IPS-11a (cell line): ENCODE data around the gene SRCIN1.

ENCODE experiments used
- H3K4me3 ChIP-seq: one replicate; pipeline ENCODE4 v1.5.1; 2013; ENCODE audit warnings: low read depth, low read length, control low read depth

The SRCIN1 gene

GRCh38 chr17:38617967-38618760, 12.4 kb upstream of the SRCIN1 start:
- H3K4me3 ChIP-seq: no peak overlapping the region

- H3K4me3 ChIP-seq: no peak overlapping the region
Measured at GRCh38 chr17:38617074-38617860, 11.5 kb upstream of the SRCIN1 start.

GRCh38 chr17:38616361-38616760, 10.6 kb upstream of the SRCIN1 start:
- no peak overlapping the region for H3K4me3 ChIP-seq

- no peak overlapping the region for H3K4me3 ChIP-seq
Measured at GRCh38 chr17:38613981-38614779, 8.4 kb upstream of the SRCIN1 start.

GRCh38 chr17:38613525-38613980, 7.8 kb upstream of the SRCIN1 start:
- H3K4me3 ChIP-seq: no peak overlapping the region

GRCh38 chr17:38611872-38612376, 6.2 kb upstream of the SRCIN1 start:
- H3K4me3 ChIP-seq: no peak overlapping the region

GRCh38 chr17:38611070-38611786, 5.5 kb upstream of the SRCIN1 start:
- no peak overlapping the region for H3K4me3 ChIP-seq

GRCh38 chr17:38609280-38610031, 3.7 kb upstream of the SRCIN1 start:
- no peak overlapping the region for H3K4me3 ChIP-seq

GRCh38 chr17:38608648-38609047, 2.9 kb upstream of the SRCIN1 start:
- H3K4me3 ChIP-seq: no peak overlapping the region

- H3K4me3 ChIP-seq: peak overlapping the region; percentile 47
Measured at GRCh38 chr17:38606646-38607611, 1.2 kb upstream of the SRCIN1 start.

- peak overlapping the region; percentile 27 for H3K4me3 ChIP-seq
Measured at GRCh38 chr17:38605411-38605840, 326 bp downstream of the SRCIN1 start.

- peak overlapping the region; percentile 27 for H3K4me3 ChIP-seq
Measured at GRCh38 chr17:38604479-38605403, 1.0 kb downstream of the SRCIN1 start.

GRCh38 chr17:38603786-38604478, 1.8 kb downstream of the SRCIN1 start:
- no peak overlapping the region for H3K4me3 ChIP-seq

- H3K4me3 ChIP-seq: no peak overlapping the region
Measured at GRCh38 chr17:38602956-38603785, 2.6 kb downstream of the SRCIN1 start.

GRCh38 chr17:38602453-38602852, 3.3 kb downstream of the SRCIN1 start:
- H3K4me3 ChIP-seq: no peak overlapping the region
